Gastrocnemius medialis (tissue), 4 donors: ENCODE measurements around the gene TMEM163.

Experiments used
- CTCF ChIP-seq, 5 experiments: fragments of 450-650 bp in 3 of 5; fragments of 200-600 bp in 2 of 5; sonication (generic) in 2 of 5; IDR thresholded peaks in 4 of 5; conservative IDR thresholded peaks in 1 of 5; 1 replicate in 4 of 5; 2 replicates in 1 of 5; pipeline ENCODE4 v1.5.1; 2016 to 2019; ENCODE audit warnings: antibody characterized with exemption in 5 of 5, mild to moderate bottlenecking in 3 of 5, moderate library complexity in 3 of 5
- POLR2A ChIP-seq, 2 donors: fragments of 450-650 bp; IDR thresholded peaks; one replicate each; pipeline ENCODE4 v1.6.1; 2017; ENCODE audit warnings: antibody characterized with exemption in 2 of 2, mild to moderate bottlenecking in 2 of 2, moderate library complexity in 2 of 2

GRCh38 chr2:134721596-134721995, 2.8 kb upstream of the TMEM163 start:
- TF ChIP-seq CTCF (IDR thresholded peaks at IDR 0.05 in 4 of 5, conservative IDR thresholded peaks at IDR 0.05 in 1 of 5) (no peak), POLR2A (IDR thresholded peaks at IDR 0.05) (no peak)
